A549 (cell line): ENCODE results near the gene TAF4B. TPM values are rescaled to one million over a fixed set of nuclear protein-coding genes. Genes with fewer than 3 reads are reported as not detected.

Experiments
- ATAC-seq, 2 experiments: fragments of 200-7000 bp in 1 of 2; fragments of >200 bp in 1 of 2; cut with Nextera tagmentation in 1 of 2; cut with Tn5 transposase in 1 of 2; 3 replicates each; pipeline versions ENCODE4 v1.8.0 to v1.9.1; 2018 to 2020; ENCODE audit warnings: mild to moderate bottlenecking in 1 of 2, moderate library complexity in 1 of 2
- CTCF ChIA-PET: fragments of 300-600 bp; sonication (Branson Sonifier 250); formaldehyde crosslinking; extraction: SDS; loops from one replicate; lab custom pipeline; 2021; ENCODE audit warnings: antibody characterized with exemption, inconsistent platforms; lab: Yijun Ruan, JAX
- POLR2A ChIA-PET: fragments of 350-600 bp; formaldehyde crosslinking; extraction: SDS; loops from one replicate; lab custom pipeline; 2021; ENCODE audit warnings: antibody characterized with exemption, inconsistent platforms; lab: Yijun Ruan, JAX
- DNase-seq, 2 experiments: peaks; one replicate each; pipeline versions ENCODE4 v3.0.0 to v3.0.0-alpha.2; 2011 to 2016; ENCODE audit warnings: low read depth in 1 of 2, low spot score in 1 of 2
- FAIRE-seq: peaks from 2 replicates; lab custom pipeline; 2011; peaks lifted over from hg19 to GRCh38; lab: Jason Lieb, UNC
- H3K27ac ChIP-seq, 2 experiments: fragments of >200 bp; sonication (Bioruptor Twin); formaldehyde crosslinking; 3 replicates each; pipeline ENCODE4 v1.5.1; 2016 to 2017
- H3K4me1 ChIP-seq: fragments of >200 bp; sonication (Bioruptor Twin); formaldehyde crosslinking; 3 replicates; pipeline ENCODE4 v1.6.1; 2016
- H3K4me2 ChIP-seq: fragments of >200 bp; sonication (Bioruptor Twin); formaldehyde crosslinking; 3 replicates; pipeline ENCODE4 v1.6.1; 2016
- H3K4me3 ChIP-seq: fragments of >200 bp; sonication (Bioruptor Twin); formaldehyde crosslinking; 3 replicates; pipeline ENCODE4 v1.5.1; 2016
- H3K9me3 ChIP-seq: fragments of >200 bp; sonication (Bioruptor Twin); formaldehyde crosslinking; 3 replicates; pipeline ENCODE4 v1.6.1; 2016
- BCL3 ChIP-seq: fragments of >200 bp; sonication (Bioruptor Twin); formaldehyde crosslinking; IDR thresholded peaks from 3 replicates; pipeline ENCODE4 v1.6.1; 2016
- CBX2 ChIP-seq: fragments of 200-600 bp; sonication (generic); IDR thresholded peaks from 2 replicates; pipeline ENCODE4 v1.6.1; 2016; ENCODE audit warnings: low read depth, mild to moderate bottlenecking, borderline replicate concordance
- CHD4 ChIP-seq: fragments of 200-600 bp; sonication (generic); IDR thresholded peaks from 2 replicates; pipeline ENCODE4 v1.6.1; 2016; ENCODE audit warnings: antibody characterized with exemption, mild to moderate bottlenecking, borderline replicate concordance
- FOSB ChIP-seq: fragments of 250-450 bp; sonication (Bioruptor Pico); IDR thresholded peaks from 2 replicates; pipeline ENCODE4 v1.5.0; 2020; ENCODE audit warnings: mild to moderate bottlenecking, moderate library complexity
- FOSL2 ChIP-seq, 2 experiments: fragments of 450-650 bp in 1 of 2; fragments of >200 bp in 1 of 2; sonication (Bioruptor Twin) in 1 of 2; formaldehyde crosslinking; IDR thresholded peaks; 2 replicates each; pipeline versions ENCODE4 v1.5.0 to v1.6.1; 2016 to 2020; ENCODE audit warnings: mild to moderate bottlenecking in 1 of 2, moderate library complexity in 1 of 2
- FOXS1 ChIP-seq: fragments of 250-450 bp; sonication (Bioruptor Pico); IDR thresholded peaks from 2 replicates; pipeline ENCODE4 v1.5.0; 2020; ENCODE audit warnings: mild to moderate bottlenecking, moderate library complexity
- GATA3 ChIP-seq: IDR thresholded peaks from 2 replicates; pipeline ENCODE4 v1.6.1; 2012; ENCODE audit warnings: borderline replicate concordance
- HES2 ChIP-seq: fragments of >200 bp; sonication (Bioruptor Twin); formaldehyde crosslinking; IDR thresholded peaks from 2 replicates; pipeline ENCODE4 v1.6.1; 2016
- HEYL ChIP-seq: fragments of 250-450 bp; sonication (Bioruptor Pico); IDR thresholded peaks from 2 replicates; pipeline ENCODE4 v1.8.0; 2021; ENCODE audit warnings: mild to moderate bottlenecking, moderate library complexity
- HOXA7 ChIP-seq: fragments of 250-450 bp; sonication (Bioruptor Pico); IDR thresholded peaks from 2 replicates; pipeline ENCODE4 v1.5.0; 2020; ENCODE audit warnings: mild to moderate bottlenecking, moderate library complexity
- MAFK ChIP-seq: fragments of 450-650 bp; IDR thresholded peaks from 2 replicates; pipeline ENCODE4 v1.6.1; 2014; ENCODE audit not compliant: partially characterized antibody
- MAZ ChIP-seq: fragments of 150-350 bp; IDR thresholded peaks from 2 replicates; pipeline ENCODE4 v1.6.1; 2014; ENCODE audit warnings: antibody characterized with exemption, low read depth, low read length, borderline replicate concordance
- MYC ChIP-seq: IDR thresholded peaks from 2 replicates; pipeline ENCODE4 v1.6.1; 2012; ENCODE audit warnings: mild to moderate bottlenecking, inconsistent platforms, low read length, improper control_type of control experiment, borderline replicate concordance
- NFE2L2 ChIP-seq: fragments of 150-350 bp; conservative IDR thresholded peaks from 2 replicates; pipeline ENCODE4 v1.6.1; 2014; ENCODE audit warnings: low read length
- NR3C1 ChIP-seq: fragments of >200 bp; sonication (Bioruptor Twin); formaldehyde crosslinking; IDR thresholded peaks from 3 replicates; pipeline ENCODE4 v1.6.1; 2017
- PHF8 ChIP-seq: fragments of 200-600 bp; sonication (generic); IDR thresholded peaks from 2 replicates; pipeline ENCODE4 v1.6.1; 2016; ENCODE audit warnings: low read depth, mild to moderate bottlenecking, antibody characterized with exemption, moderate library complexity, borderline replicate concordance
- POLR2AphosphoS2 ChIP-seq: conservative IDR thresholded peaks from 2 replicates; pipeline ENCODE4 v1.6.1; 2012; ENCODE audit warnings: low read length, improper control_type of control experiment, inconsistent platforms
- RARB ChIP-seq: fragments of 250-450 bp; sonication (Bioruptor Pico); IDR thresholded peaks from 2 replicates; pipeline ENCODE4 v1.8.0; 2021; ENCODE audit warnings: mild to moderate bottlenecking, moderate library complexity
- TFCP2L1 ChIP-seq: fragments of 250-450 bp; sonication (Bioruptor Pico); IDR thresholded peaks from 2 replicates; pipeline ENCODE4 v1.5.0; 2021; ENCODE audit warnings: mild to moderate bottlenecking
- ZC3H11A ChIP-seq: fragments of 450-650 bp; IDR thresholded peaks from 2 replicates; pipeline ENCODE4 v1.6.1; 2014; ENCODE audit warnings: antibody characterized with exemption, mild to moderate bottlenecking
- ZFP36 ChIP-seq: fragments of 450-650 bp; IDR thresholded peaks from 2 replicates; pipeline ENCODE4 v1.6.1; 2014; ENCODE audit warnings: borderline replicate concordance; ENCODE audit not compliant: partially characterized antibody
- ZNF302 ChIP-seq: fragments of 250-450 bp; sonication (Bioruptor Pico); IDR thresholded peaks from 2 replicates; pipeline ENCODE4 v1.9.0; 2021; ENCODE audit warnings: inconsistent platforms, mild to moderate bottlenecking, moderate library complexity
- WGBS: methylation state at CpG from one replicate; pipeline ENCODE4 v1.1.6; 2017; ENCODE audit errors: missing lambda C conversion rate; 5-methylcytosine and 5-hydroxymethylcytosine counted together
- polyA plus RNA-seq, 4 experiments: library from polyadenylated mRNA; depleted of rRNA in 3 of 4; stranded (reverse); fragments of >200 nt; fragmentation: RNase III in 1 of 4; extraction: RNeasy Plus Mini Kit Qiagen cat#74134 plus additional on column Dnase treatment in 1 of 4; gene quantifications; 2 replicates in 3 of 4; 3 replicates in 1 of 4; pipeline ENCODE4 v1.2.3, GENCODE V29; 2011 to 2017
- TF ChIP-seq, protein P1 (sequence below): fragments of 250-450 bp; sonication (Bioruptor Pico); IDR thresholded peaks from 2 replicates; pipeline ENCODE4 v1.5.0; 2021; ENCODE audit warnings: mild to moderate bottlenecking, moderate library complexity, borderline replicate concordance
- TF ChIP-seq, protein P2 (sequence below): fragments of 250-450 bp; sonication (Bioruptor Pico); IDR thresholded peaks from 2 replicates; pipeline ENCODE4 v1.5.0; 2020; ENCODE audit warnings: low read depth, mild to moderate bottlenecking, moderate library complexity
- TF ChIP-seq, protein P3 (sequence below): IDR thresholded peaks from 2 replicates; pipeline ENCODE4 v1.6.1; 2012; ENCODE audit warnings: low read depth, borderline replicate concordance

Gene TAF4B
- polyA plus RNA-seq, 2 of the 4 experiments (the other 2 are of a cell fraction): 2.5 to 5.6 TPM

GRCh38 chr18:26325771-26326170 is 99.5 kb downstream of the TAF4B start (continued):
- TF ChIP-seq, protein P1, sequence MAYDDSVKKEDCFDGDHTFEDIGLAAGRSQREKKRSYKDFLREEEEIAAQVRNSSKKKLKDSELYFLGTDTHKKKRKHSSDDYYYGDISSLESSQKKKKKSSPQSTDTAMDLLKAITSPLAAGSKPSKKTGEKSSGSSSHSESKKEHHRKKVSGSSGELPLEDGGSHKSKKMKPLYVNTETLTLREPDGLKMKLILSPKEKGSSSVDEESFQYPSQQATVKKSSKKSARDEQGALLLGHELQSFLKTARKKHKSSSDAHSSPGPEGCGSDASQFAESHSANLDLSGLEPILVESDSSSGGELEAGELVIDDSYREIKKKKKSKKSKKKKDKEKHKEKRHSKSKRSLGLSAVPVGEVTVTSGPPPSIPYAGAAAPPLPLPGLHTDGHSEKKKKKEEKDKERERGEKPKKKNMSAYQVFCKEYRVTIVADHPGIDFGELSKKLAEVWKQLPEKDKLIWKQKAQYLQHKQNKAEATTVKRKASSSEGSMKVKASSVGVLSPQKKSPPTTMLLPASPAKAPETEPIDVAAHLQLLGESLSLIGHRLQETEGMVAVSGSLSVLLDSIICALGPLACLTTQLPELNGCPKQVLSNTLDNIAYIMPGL (CRISPR knock-in tag): no peak
- no peak for TF ChIP-seq ZFP36
- TF ChIP-seq MAZ: no peak
- TF ChIP-seq PHF8: no peak
- no peak for TF ChIP-seq NFE2L2

DNA sequence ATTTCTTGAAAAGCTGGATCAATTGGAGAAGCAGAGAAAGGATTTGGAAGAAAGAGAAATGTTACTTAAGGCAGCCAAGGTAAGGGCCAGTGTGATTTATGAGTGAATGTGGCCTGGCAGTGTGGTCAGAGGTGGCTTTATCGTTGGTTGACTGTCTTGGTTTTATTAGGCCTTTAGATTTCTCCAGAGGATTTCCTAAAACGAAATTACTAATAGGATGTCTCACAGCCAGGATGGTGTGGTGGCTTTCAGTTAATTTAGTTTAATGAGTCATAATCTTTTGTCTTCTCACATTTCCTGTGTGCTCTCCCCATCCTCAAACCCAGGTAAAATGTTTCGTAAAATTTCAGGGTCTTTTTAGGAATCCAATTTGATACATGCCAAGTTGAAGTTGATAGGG is 100.8 kb downstream of the TAF4B start:
- Histone ChIP-seq H3K4me3 (no peak overlapping the region), H3K27ac (no peak overlapping the region), H3K4me1 (no peaks in the 10 kb centered on the region), H3K9me3 (no peaks in the 10 kb centered on the region), H3K4me2 (no peak overlapping the region)
- ATAC-seq (no peak), FAIRE-seq (no peak), DNase-seq (no peak)
- CTCF ChIA-PET: no interaction called here
- POLR2A ChIA-PET: no interaction called here
- TF ChIP-seq RARB (CRISPR knock-in tag) (no peak), GATA3 (no peak), HES2 (no peak), BCL3 (no peak), FOSL2 (IDR thresholded peaks at IDR 0.05) (no peak), FOSL2 (CRISPR knock-in tag; IDR thresholded peaks at IDR 0.05) (no peak)
- WGBS: 79% methylated on average over 3 of the region's 3 CpGs

DNA sequence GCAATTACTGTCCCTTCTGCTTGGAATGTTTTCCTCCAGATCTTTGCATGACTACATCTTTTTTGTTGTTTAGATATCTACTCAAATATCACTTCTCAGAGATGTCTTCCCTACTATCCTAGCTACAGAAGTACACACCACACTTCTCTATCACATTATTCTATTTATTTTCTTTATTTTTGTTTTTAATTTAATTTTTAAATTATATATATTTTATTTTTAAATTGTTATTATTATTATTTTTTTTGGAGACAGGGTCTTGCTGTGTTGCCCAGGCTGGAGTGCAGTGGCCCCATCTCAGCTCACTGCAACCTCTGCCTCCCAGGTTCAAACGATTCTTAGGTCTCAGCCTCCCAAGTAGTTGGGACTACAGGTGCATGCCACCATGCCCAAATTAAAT is 106.7 kb downstream of the TAF4B start:
- ChIA-PET CTCF (interaction anchor here (1.0 kb wide), 1 partner anchor 59 kb away, joined by 3 read pairs; no protein-coding TSS in a partner anchor), POLR2A (no interaction called here)
- H3K9me3 ChIP-seq: no peaks in the 10 kb centered on the region
- no peak overlapping the region for H3K4me3 ChIP-seq
- WGBS: 100% methylated on average over 1 of the region's 1 CpG
- H3K4me1 ChIP-seq: no peaks in the 10 kb centered on the region
- ATAC-seq (no peak), FAIRE-seq (no peak), DNase-seq (no peak)
- TF ChIP-seq ZFP36: no peak
- TF ChIP-seq MYC: no peak
- no peak for TF ChIP-seq CHD4
- no peak for TF ChIP-seq MAFK
- no peak for TF ChIP-seq HOXA7 (CRISPR knock-in tag)
- no peak for TF ChIP-seq NR3C1
- no peak for TF ChIP-seq ZC3H11A
- no peak for TF ChIP-seq HEYL (CRISPR knock-in tag)
- no peak for TF ChIP-seq MAZ
- no peak for TF ChIP-seq FOXS1 (CRISPR knock-in tag)
- no peak for TF ChIP-seq BCL3
- TF ChIP-seq, protein P2, sequence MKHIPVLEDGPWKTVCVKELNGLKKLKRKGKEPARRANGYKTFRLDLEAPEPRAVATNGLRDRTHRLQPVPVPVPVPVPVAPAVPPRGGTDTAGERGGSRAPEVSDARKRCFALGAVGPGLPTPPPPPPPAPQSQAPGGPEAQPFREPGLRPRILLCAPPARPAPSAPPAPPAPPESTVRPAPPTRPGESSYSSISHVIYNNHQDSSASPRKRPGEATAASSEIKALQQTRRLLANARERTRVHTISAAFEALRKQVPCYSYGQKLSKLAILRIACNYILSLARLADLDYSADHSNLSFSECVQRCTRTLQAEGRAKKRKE: no peak
- TF ChIP-seq, protein P3, sequence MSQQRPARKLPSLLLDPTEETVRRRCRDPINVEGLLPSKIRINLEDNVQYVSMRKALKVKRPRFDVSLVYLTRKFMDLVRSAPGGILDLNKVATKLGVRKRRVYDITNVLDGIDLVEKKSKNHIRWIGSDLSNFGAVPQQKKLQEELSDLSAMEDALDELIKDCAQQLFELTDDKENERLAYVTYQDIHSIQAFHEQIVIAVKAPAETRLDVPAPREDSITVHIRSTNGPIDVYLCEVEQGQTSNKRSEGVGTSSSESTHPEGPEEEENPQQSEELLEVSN: no peak
- TF ChIP-seq POLR2AphosphoS2: no peak
- no peak for TF ChIP-seq TFCP2L1
- TF ChIP-seq, protein P1 (CRISPR knock-in tag): no peak
- no peak for TF ChIP-seq CBX2
- TF ChIP-seq HES2: no peak
- no peak for TF ChIP-seq ZNF302 (CRISPR knock-in tag)
- TF ChIP-seq FOSB (CRISPR knock-in tag): no peak
- H3K4me2 ChIP-seq: no peak overlapping the region
- H3K27ac ChIP-seq: no peak overlapping the region
